Body of pancreas (tissue), 4 donors: ENCODE data around the gene GNPAT.

Experiments
- POLR2A ChIP-seq, 3 donors: fragments of 450-650 bp; IDR thresholded peaks; one replicate each; pipeline ENCODE4 v1.6.1; 2016; ENCODE audit warnings: antibody characterized with exemption in 3 of 3, mild to moderate bottlenecking in 2 of 3
- TF ChIP-seq, protein P1 (sequence below), 7 experiments: fragments of 450-650 bp in 4 of 7; fragments of 200-600 bp in 3 of 7; sonication (generic) in 3 of 7; IDR thresholded peaks; one replicate each; pipeline ENCODE4 v1.5.1; 2016 to 2019; ENCODE audit warnings: antibody characterized with exemption in 7 of 7

DNA sequence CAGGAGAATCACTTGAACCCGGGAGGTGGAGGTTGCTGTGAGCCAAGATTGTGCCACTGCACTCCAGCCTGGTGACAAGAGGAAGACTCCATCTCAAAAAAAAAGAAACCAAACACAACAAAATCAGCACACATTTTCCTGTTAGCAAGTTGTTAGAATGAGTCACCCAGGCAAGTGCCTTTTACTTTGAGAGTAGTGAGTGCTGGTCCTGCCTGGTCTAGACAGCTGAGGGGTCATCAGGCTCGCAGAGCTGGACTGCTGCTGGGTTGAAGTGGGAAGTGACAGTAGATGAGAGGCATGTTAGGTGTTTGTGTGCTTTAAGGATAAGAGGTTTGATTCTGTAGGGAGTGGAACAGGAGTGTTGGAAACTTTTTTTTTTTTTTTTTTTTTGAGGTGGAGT lies 31.9 kb downstream of the GNPAT start:
- TF ChIP-seq, protein P1, sequence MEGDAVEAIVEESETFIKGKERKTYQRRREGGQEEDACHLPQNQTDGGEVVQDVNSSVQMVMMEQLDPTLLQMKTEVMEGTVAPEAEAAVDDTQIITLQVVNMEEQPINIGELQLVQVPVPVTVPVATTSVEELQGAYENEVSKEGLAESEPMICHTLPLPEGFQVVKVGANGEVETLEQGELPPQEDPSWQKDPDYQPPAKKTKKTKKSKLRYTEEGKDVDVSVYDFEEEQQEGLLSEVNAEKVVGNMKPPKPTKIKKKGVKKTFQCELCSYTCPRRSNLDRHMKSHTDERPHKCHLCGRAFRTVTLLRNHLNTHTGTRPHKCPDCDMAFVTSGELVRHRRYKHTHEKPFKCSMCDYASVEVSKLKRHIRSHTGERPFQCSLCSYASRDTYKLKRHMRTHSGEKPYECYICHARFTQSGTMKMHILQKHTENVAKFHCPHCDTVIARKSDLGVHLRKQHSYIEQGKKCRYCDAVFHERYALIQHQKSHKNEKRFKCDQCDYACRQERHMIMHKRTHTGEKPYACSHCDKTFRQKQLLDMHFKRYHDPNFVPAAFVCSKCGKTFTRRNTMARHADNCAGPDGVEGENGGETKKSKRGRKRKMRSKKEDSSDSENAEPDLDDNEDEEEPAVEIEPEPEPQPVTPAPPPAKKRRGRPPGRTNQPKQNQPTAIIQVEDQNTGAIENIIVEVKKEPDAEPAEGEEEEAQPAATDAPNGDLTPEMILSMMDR (IDR thresholded peaks at IDR 0.05) = no peak
- TF ChIP-seq POLR2A (IDR thresholded peaks at IDR 0.05) = no peak
